BLaER1 (cell line): Measurements from ENCODE around the gene RXFP2.

Source experiments
- H3K27ac ChIP-seq: shearing (Covaris generic); formaldehyde crosslinking; 2 replicates; pipeline ENCODE4 v1.8.1; 2022
- H3K27me3 ChIP-seq: shearing (Covaris generic); formaldehyde crosslinking; 2 replicates; pipeline ENCODE4 v1.8.1; 2022
- H3K36me3 ChIP-seq: shearing (Covaris generic); formaldehyde crosslinking; 2 replicates; pipeline ENCODE4 v1.8.1; 2022
- H3K4me1 ChIP-seq: shearing (Covaris generic); formaldehyde crosslinking; 2 replicates; pipeline ENCODE4 v1.8.1; 2022
- H3K4me2 ChIP-seq: shearing (Covaris generic); formaldehyde crosslinking; 2 replicates; pipeline ENCODE4 v1.8.1; 2022
- H3K4me3 ChIP-seq: shearing (Covaris generic); formaldehyde crosslinking; 2 replicates; pipeline ENCODE4 v1.8.1; 2022
- H3K9ac ChIP-seq: shearing (Covaris generic); formaldehyde crosslinking; 2 replicates; pipeline ENCODE4 v1.8.1; 2022
- H3K9me3 ChIP-seq: shearing (Covaris generic); formaldehyde crosslinking; 2 replicates; pipeline ENCODE4 v1.8.1; 2022
- H4K20me1 ChIP-seq: shearing (Covaris generic); formaldehyde crosslinking; 2 replicates; pipeline ENCODE4 v1.8.1; 2022
- Cebpa-rat ChIP-seq: shearing (Covaris generic); IDR thresholded peaks from 2 replicates; pipeline ENCODE4 v1.8.1; 2022

RXFP2 gene

DNA sequence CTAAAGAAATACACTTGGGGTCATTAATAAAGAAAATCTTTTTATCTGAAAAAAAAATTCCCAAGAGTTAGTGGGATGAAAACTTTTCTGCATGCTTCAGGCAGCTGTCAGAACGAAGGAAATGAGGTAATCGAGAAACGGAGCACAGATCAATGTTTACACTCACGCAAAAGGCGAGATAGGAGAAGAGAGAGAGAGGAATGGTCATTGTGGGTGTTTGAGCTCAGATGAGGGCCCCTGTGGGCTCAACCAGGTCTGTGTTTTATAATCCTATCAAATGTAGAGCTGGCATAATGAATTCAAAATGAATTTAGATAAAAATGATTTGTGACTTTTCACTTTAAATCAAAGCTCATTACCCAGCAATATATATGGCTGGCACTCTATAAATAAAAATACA, 6.3 kb upstream of the RXFP2 start:
- Histone ChIP-seq H3K9ac (no peak overlapping the region), H3K4me3 (no peak overlapping the region), H3K4me2 (peak overlapping the region; percentile 32), H3K36me3 (no peaks in the 10 kb centered on the region), H3K27me3 (no peaks in the 10 kb centered on the region), H3K27ac (no peak overlapping the region), H4K20me1 (no peaks in the 10 kb centered on the region), H3K4me1 (peaks cover 8% of the 10 kb centered on the region; the same call in 1 of the 2 replicates), H3K9me3 (no peaks in the 10 kb centered on the region)
- no peak for TF ChIP-seq Cebpa-rat

DNA sequence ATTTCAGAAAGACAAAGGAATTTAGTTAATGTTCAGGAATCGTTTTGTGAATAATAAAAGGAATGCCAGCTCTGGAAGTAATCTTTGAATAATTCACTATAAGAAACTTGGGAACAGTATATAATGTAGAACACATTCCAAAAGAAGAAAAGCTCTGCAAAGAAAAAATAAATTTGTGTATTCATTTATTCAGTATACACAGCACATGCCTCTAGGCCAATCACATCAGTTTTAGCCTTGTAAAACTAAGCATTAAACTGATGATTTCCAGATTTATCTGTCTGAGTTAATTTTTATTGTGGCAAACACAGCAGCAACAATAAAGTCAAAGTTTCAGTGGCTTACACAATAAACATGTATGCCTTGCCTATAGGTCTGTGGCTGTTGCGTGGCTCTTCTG, 5.7 kb upstream of the RXFP2 start:
- Histone ChIP-seq H3K27me3 (no peaks in the 10 kb centered on the region), H4K20me1 (no peaks in the 10 kb centered on the region), H3K4me1 (peaks cover 8% of the 10 kb centered on the region; the same call in 1 of the 2 replicates), H3K4me2 (no peak overlapping the region), H3K4me3 (no peak overlapping the region), H3K36me3 (no peaks in the 10 kb centered on the region), H3K9me3 (no peaks in the 10 kb centered on the region), H3K9ac (no peak overlapping the region), H3K27ac (no peak overlapping the region)
- TF ChIP-seq Cebpa-rat, result no peak

DNA sequence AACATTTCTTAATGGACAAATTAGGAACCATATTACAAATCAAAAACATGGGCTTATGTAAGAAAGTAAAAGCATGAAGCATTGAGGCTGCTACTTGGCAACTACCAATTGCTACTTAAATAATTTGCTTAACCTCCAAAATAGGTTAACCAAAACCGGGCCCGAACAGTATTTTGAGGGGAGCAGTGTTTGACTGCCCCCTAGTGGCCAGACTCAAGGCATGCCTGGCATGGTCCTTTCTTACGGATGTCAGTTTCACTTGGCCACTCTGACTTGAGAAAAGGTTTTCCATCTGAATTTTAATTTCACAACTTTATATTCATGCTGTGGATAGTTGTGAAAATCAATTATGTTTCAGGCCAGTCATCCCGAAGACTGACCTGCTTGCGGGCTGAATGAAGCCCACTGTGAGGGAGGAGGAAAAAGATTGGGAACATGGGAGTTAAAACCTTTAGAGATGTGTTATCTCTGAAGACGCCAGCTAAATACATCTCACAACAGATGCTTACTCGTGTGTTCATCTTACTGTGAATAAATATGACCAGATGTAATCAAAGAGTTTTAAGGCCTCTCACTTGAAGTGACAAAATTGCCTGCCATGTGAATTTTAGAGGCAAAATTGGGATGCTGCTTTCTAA, 2.9 kb downstream of the RXFP2 start:
- no peaks in the 10 kb centered on the region for H3K36me3 ChIP-seq
- no peak overlapping the region for H3K27ac ChIP-seq
- H3K4me3 ChIP-seq, result no peak overlapping the region
- H3K9ac ChIP-seq, result no peak overlapping the region
- no peak for TF ChIP-seq Cebpa-rat
- H4K20me1 ChIP-seq, result no peaks in the 10 kb centered on the region
- peaks cover 4% of the 10 kb centered on the region; the same call in 1 of the 2 replicates for H3K4me1 ChIP-seq
- H3K9me3 ChIP-seq, result no peaks in the 10 kb centered on the region
- H3K27me3 ChIP-seq, result no peaks in the 10 kb centered on the region
- no peak overlapping the region for H3K4me2 ChIP-seq

DNA sequence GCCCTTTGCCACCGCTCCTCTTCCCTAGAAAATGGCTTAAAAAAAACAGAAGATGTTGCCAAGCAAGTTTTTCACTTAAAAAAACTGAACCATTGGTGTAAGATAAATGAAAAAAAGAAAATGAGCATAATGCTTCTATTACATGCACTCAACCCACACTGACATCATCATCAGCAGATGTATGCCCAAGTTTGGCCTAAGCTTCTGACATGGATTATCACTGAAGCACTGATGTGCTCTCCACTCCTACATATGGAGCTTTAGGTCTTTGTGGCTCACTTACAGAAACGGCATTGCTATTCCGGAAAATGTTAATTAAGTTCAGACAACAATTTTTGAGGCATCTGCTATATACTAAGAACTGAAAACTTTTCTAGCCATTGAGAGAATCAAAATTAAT, 8.0 kb downstream of the RXFP2 start:
- Histone ChIP-seq H3K4me3 (no peak overlapping the region), H3K4me1 (peaks cover 10% of the 10 kb centered on the region; the same call in 1 of the 2 replicates), H3K27me3 (no peaks in the 10 kb centered on the region), H3K27ac (no peak overlapping the region), H3K36me3 (no peaks in the 10 kb centered on the region), H3K9me3 (no peaks in the 10 kb centered on the region), H3K9ac (no peak overlapping the region), H3K4me2 (no peak overlapping the region), H4K20me1 (no peaks in the 10 kb centered on the region)
- TF ChIP-seq Cebpa-rat, result no peak

DNA sequence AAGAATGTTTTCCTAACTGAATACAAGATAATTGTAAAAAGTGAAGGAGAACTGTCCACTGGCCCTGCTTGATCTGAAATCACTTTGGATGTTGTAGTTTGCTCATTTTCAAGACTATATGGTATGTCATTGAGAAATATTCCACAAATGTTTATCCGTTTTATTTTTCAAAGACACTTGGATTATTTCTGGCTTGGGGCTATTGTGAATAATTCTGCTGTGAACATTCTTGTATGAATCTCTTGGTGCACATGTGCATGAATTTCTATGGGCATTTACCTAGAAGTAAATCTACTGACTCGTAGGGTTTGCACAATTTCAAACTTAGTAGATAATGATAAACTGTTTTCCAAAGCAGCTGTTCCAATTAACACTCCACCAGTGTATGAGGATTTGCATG, 8.6 kb downstream of the RXFP2 start:
- Histone ChIP-seq H3K4me3 (no peak overlapping the region), H3K27me3 (no peaks in the 10 kb centered on the region), H3K9ac (no peak overlapping the region), H3K27ac (no peak overlapping the region), H3K9me3 (no peaks in the 10 kb centered on the region), H3K4me2 (no peak overlapping the region), H3K4me1 (peaks cover 10% of the 10 kb centered on the region; the same call in 1 of the 2 replicates), H4K20me1 (no peaks in the 10 kb centered on the region), H3K36me3 (no peaks in the 10 kb centered on the region)
- TF ChIP-seq Cebpa-rat, result no peak

DNA sequence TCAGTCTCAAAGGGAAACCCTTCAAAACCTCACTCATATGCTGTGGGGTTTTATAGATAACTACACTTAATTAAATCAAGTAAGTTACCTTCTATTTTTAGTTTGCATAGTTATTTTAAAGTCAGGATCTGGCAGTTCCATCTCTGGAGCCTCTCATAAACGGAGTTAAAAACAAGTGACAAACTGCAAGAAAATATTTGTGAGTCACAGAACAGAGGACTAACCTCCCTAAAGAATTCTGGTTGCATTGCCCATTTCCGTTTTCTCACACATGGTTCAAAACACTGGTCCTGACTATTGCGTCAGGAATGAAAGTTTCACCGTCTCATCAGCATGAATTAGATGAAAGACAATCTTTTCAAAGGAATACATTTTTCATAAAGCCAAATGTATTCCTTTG, 10.6 kb downstream of the RXFP2 start:
- H3K27me3 ChIP-seq, result no peaks in the 10 kb centered on the region
- no peak overlapping the region for H3K9ac ChIP-seq
- H3K4me1 ChIP-seq, result peaks cover 10% of the 10 kb centered on the region; the same call in 1 of the 2 replicates
- H3K4me3 ChIP-seq, result no peak overlapping the region
- H3K4me2 ChIP-seq, result no peak overlapping the region
- H4K20me1 ChIP-seq, result no peaks in the 10 kb centered on the region
- no peaks in the 10 kb centered on the region for H3K36me3 ChIP-seq
- H3K9me3 ChIP-seq, result no peaks in the 10 kb centered on the region
- TF ChIP-seq Cebpa-rat, result no peak
- no peak overlapping the region for H3K27ac ChIP-seq

DNA sequence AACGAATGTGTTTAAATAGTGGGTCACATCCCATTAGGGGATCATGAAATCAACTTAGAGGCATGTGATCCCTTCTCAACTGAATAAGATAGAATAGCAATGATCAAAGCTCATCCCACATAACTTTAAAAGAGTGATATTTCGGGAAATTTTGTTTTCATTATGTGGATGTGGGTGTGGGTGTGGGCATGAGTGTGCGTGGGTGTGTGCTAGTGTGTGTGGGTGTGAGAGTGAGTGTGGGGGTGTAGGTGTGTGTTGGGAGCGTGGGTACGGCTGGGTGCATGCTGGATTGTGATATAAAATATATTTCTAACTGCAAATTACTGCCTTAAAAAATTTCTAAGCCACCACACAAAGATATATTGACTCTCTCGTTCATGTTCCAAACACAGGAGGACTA, 15.9 kb downstream of the RXFP2 start:
- H3K4me3 ChIP-seq, result no peak overlapping the region
- TF ChIP-seq Cebpa-rat, result no peak
- no peak overlapping the region for H3K4me2 ChIP-seq

DNA sequence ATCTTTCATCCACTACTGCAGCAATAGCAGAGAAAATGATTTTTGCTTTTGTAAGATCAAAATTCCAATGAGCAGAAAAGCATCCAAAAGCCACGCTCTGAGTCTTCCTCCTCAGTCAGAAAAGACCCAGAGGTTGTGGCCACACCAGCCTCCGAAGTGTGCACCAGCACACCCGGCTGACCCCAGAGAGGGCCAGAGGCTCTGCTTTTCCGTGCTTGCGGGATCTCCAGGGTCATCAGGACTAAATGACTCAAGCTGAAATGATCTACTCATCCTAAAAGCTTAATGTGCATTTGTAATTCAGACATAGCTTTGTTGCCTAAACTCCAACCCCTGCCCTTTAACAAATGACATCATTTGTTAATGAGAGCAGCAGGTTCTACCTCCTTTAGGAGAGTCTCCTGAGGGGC, 16.5 kb downstream of the RXFP2 start:
- H3K27ac ChIP-seq, result no peak overlapping the region
- H3K36me3 ChIP-seq, result no peaks in the 10 kb centered on the region
- no peaks in the 10 kb centered on the region for H4K20me1 ChIP-seq
- no peaks in the 10 kb centered on the region for H3K9me3 ChIP-seq
- no peaks in the 10 kb centered on the region for H3K4me1 ChIP-seq
- no peak overlapping the region for H3K4me2 ChIP-seq
- no peak for TF ChIP-seq Cebpa-rat
- no peaks in the 10 kb centered on the region for H3K27me3 ChIP-seq
- H3K4me3 ChIP-seq, result no peak overlapping the region
- H3K9ac ChIP-seq, result no peak overlapping the region

More for the DNA sequence above, 15.9 kb downstream of the RXFP2 start:
- Histone ChIP-seq H3K36me3 (no peaks in the 10 kb centered on the region), H3K27ac (no peak overlapping the region), H3K9ac (no peak overlapping the region), H3K9me3 (no peaks in the 10 kb centered on the region), H3K27me3 (no peaks in the 10 kb centered on the region), H4K20me1 (no peaks in the 10 kb centered on the region), H3K4me1 (0 out of 2 replicates have a peak, but pooled peaks cover under 1% of the 10 kb centered on the region)

DNA sequence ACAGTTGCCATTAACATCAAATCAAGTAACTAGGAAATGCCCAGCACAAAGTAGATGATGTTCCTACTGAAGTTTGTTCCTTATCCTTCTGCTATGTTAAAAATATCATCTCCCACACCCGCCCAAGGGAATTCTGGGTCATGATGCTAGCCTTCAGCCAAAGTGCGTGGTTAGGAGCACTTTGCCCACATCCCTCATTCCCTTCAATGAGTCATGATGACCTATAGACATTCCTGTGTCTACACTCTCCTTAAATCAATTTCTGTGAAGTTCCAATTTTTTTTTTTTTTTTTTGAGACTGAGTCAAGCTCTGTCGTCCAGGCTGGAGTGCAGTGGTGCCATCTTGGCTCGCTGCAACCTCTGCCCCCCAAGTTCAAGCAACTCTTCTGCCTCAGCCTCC, 17.0 kb downstream of the RXFP2 start:
- H3K4me2 ChIP-seq, result no peak overlapping the region
- H3K9ac ChIP-seq, result no peak overlapping the region
- no peak overlapping the region for H3K4me3 ChIP-seq
- H4K20me1 ChIP-seq, result no peaks in the 10 kb centered on the region
- no peaks in the 10 kb centered on the region for H3K4me1 ChIP-seq
- no peaks in the 10 kb centered on the region for H3K36me3 ChIP-seq
- no peak overlapping the region for H3K27ac ChIP-seq
- no peaks in the 10 kb centered on the region for H3K9me3 ChIP-seq
- H3K27me3 ChIP-seq, result no peaks in the 10 kb centered on the region
- TF ChIP-seq Cebpa-rat, result no peak

DNA sequence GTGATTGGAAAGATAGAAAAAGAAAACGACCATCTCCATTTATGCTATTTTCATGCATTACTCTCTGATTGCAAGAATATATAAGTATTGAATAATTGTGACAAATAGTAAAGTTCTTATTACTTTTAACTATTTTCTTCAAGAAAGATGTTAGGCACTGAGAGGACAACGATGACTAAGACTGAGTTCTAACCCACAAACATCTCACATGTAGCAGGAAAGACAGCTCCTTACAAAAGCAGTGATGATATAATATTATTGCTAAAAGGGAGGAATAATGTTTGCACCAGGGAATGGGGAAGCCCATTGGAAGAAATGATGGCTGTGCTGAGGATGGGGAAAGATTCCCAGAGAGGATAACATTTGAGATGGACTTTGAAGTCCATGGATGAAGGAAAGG, 22.6 kb downstream of the RXFP2 start:
- TF ChIP-seq Cebpa-rat, result no peak
- no peak overlapping the region for H3K4me2 ChIP-seq
- H3K27ac ChIP-seq, result no peak overlapping the region
- H3K36me3 ChIP-seq, result no peaks in the 10 kb centered on the region
- H3K4me1 ChIP-seq, result no peaks in the 10 kb centered on the region
- no peaks in the 10 kb centered on the region for H3K27me3 ChIP-seq
- H3K9ac ChIP-seq, result no peak overlapping the region
- H3K9me3 ChIP-seq, result no peaks in the 10 kb centered on the region
- no peaks in the 10 kb centered on the region for H4K20me1 ChIP-seq
- no peak overlapping the region for H3K4me3 ChIP-seq

DNA sequence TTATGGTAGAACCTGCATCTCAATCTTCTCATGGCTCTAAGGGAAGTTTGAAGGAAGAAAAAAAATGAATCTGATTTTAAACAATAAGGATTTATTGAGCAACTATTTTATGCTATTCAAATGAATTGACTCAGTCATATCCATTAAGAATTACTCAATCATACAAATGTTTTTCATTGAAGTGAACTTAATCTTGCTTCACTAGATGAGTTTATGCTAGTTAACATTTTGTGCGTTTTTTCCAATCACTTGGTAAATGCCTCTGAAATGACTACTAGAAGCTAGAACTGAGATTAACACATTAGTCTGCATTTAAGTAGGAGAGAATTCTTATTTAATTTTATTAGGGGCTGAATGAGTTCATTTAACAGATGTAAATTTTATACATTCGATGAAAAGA, 25.2 kb downstream of the RXFP2 start:
- TF ChIP-seq Cebpa-rat, result no peak
- Histone ChIP-seq H3K9me3 (no peaks in the 10 kb centered on the region), H3K36me3 (no peaks in the 10 kb centered on the region), H3K4me3 (no peak overlapping the region), H3K9ac (no peak overlapping the region), H4K20me1 (no peaks in the 10 kb centered on the region), H3K4me1 (no peaks in the 10 kb centered on the region), H3K4me2 (no peak overlapping the region), H3K27ac (no peak overlapping the region), H3K27me3 (no peaks in the 10 kb centered on the region)
